Omental fat pad (tissue), 4 donors: ENCODE results near the gene SEMA5A. TPM values are rescaled to one million over a fixed set of nuclear protein-coding genes. Genes with fewer than 3 reads are reported as not detected.

Source experiments
- ATAC-seq: fragments of 150-250 bp; one replicate; pipeline ENCODE4 v1.9.1; 2016; ENCODE audit warnings: mild to moderate bottlenecking, moderate library complexity; ENCODE audit not compliant: low FRiP score
- DNase-seq: peaks from one replicate; pipeline ENCODE4 v3.0.0-alpha.2; 2019; ENCODE audit warnings: low spot score
- CTCF ChIP-seq, 3 donors: fragments of 450-650 bp; IDR thresholded peaks; one replicate each; pipeline ENCODE4 v1.5.1; 2016 to 2017; ENCODE audit warnings: antibody characterized with exemption in 3 of 3, mild to moderate bottlenecking in 3 of 3, moderate library complexity in 2 of 3
- total RNA-seq, 4 donors: library from RNA; depleted of rRNA; stranded (reverse); fragments of >200 nt; gene quantifications; one replicate each; pipeline ENCODE4 v1.1.0, GENCODE V29; 2016

Gene SEMA5A
- total RNA-seq, 4 donors from 2014 or later, result 6.3 to 60.2 (median 22.1) TPM

DNA sequence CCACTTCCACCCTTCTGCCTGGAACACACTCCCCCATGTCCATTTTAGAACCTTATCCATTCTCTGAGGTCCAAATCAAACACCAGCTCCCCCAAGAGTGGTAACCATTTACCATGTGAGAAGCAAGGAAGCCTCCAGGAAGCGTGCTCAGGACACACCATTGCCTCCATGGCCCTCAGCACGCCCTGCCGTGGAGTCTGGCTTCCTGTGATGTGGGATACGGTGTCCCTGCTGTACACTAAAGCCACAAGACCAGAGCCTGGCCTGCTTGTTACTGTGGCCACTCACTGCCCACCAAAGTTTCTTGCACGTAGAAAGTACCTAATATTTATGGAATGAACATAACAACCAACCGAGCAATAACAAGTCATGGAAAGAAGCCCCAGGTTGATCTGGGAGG, 151.7 kb downstream of the SEMA5A start:
- ATAC-seq, result no peak
- DNase-seq, result no peak
- no peak for TF ChIP-seq CTCF (IDR thresholded peaks at IDR 0.05)

- TF ChIP-seq CTCF (IDR thresholded peaks at IDR 0.05), result no peak
- ATAC-seq (no peak), DNase-seq (no peak)
Measured at GRCh38 chr5:9392625-9393024, 153.2 kb downstream of the SEMA5A start.

GRCh38 chr5:9391080-9391479, 154.8 kb downstream of the SEMA5A start:
- ATAC-seq (no peak), DNase-seq (no peak)
- no peak for TF ChIP-seq CTCF (IDR thresholded peaks at IDR 0.05)

GRCh38 chr5:9390113-9390512, 155.8 kb downstream of the SEMA5A start:
- no peak for TF ChIP-seq CTCF (IDR thresholded peaks at IDR 0.05)
- DNase-seq, result no peak
- ATAC-seq, result no peak

DNA sequence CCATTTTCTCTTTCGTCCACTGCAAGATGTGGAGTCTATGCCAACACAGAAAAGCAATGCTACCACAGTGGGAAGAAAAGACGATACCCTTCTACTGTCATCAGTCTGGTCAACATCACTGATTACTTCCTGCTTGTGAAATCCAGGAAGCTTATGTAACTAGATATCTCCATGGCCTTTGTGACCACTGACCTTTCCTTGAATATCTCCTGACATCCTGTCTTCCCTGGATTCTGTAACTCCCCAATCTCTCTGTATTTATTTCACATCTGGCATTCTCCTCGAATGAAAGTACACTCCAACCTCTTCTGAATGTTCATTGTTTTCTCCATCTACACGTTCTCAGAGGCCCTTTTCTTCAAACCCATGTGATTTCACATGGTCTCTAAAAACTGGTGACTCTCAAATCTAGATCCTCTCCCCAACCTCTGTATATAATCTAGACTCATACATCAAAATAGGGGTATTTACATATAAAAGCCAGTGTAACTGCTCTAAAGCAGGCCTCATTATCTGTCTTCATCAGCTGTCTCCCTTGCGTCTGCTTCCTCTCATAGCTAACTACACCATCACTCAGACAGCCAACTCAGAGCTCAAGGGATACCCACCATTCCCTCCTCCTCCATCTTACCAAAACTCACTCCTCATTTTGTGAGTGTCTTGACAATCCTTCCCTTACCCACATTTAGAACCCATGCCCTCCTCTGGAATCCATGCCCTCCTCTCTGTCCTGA, 156.8 kb downstream of the SEMA5A start:
- ATAC-seq, result no peak
- DNase-seq, result no peak
- no peak for TF ChIP-seq CTCF (IDR thresholded peaks at IDR 0.05)

- no peak for TF ChIP-seq CTCF (IDR thresholded peaks at IDR 0.05)
- DNase-seq, result no peak
- ATAC-seq, result no peak
Measured at GRCh38 chr5:9387879-9388278, 158.0 kb downstream of the SEMA5A start.

DNA sequence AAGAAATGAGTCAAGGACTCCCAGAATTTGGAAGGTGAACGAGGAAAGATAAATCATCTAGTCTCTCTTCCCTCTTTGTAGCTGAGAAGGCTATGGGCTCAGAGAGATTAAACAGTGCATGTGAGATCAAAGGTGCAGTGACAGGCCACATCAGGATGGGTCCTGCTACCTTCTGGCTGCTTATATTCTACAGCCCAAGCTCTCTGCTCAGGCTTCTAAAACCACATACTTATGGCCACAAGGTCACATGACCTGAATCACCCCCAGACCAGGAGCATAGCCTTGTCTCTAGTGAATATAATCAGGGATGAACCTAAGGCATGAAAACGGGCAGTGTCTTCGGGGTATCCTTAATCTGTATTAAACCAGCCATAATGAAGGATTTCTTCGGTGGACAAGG, 158.9 kb downstream of the SEMA5A start:
- no peak for ATAC-seq
- no peak for DNase-seq
- no peak for TF ChIP-seq CTCF (IDR thresholded peaks at IDR 0.05)
